GM12878 (cell line): Measurements from ENCODE around the gene PRDM8. TPM values are rescaled to one million over a fixed set of nuclear protein-coding genes. Genes with fewer than 3 reads are reported as not detected.

Source experiments
- ATAC-seq: fragments of 200-7000 bp; cut with Tn5 transposase; 3 replicates; pipeline ENCODE4 v1.9.1; 2020; ENCODE audit warnings: mild to moderate bottlenecking, moderate library complexity
- BruUV-seq: library from RNA; stranded (reverse); fragments of 400-500 nt; replicated peaks from 2 replicates; lab custom pipeline; 2021; lab: Mats Ljungman, UMichigan
- CTCF ChIA-PET: fragments of 300-600 bp; sonication (Branson Sonifier 250); formaldehyde crosslinking; extraction: SDS; loops from one replicate; lab custom pipeline; 2021; ENCODE audit warnings: inconsistent platforms; lab: Yijun Ruan, JAX
- POLR2A ChIA-PET: fragments of 350-600 bp; formaldehyde crosslinking; extraction: SDS; loops from one replicate; lab custom pipeline; 2021; ENCODE audit warnings: inconsistent platforms; lab: Charles Lee
- RAD21 ChIA-PET: fragments of 300-600 bp; sonication (Branson Sonifier 250); formaldehyde crosslinking; loops from one replicate; lab custom pipeline; 2023; ENCODE audit warnings: antibody characterized with exemption; ENCODE audit not compliant: unreplicated experiment; lab: Charles Lee
- SMC1A ChIA-PET: fragments of 300-600 bp; sonication (Branson Sonifier 250); formaldehyde crosslinking; loops from one replicate; lab custom pipeline; 2023; ENCODE audit not compliant: unreplicated experiment, uncharacterized antibody; lab: Charles Lee
- DNase-seq: peaks from one replicate; pipeline ENCODE4 v3.0.0-alpha.2; 2011; ENCODE audit warnings: low read depth, low spot score
- FAIRE-seq: peaks from 3 replicates; lab custom pipeline; 2011; peaks lifted over from hg19 to GRCh38; lab: Jason Lieb, UNC
- H2AFZ ChIP-seq: 2 replicates; pipeline ENCODE4 v1.6.0; 2011; ENCODE audit warnings: low read depth, low read length, control low read depth; ENCODE audit not compliant: control insufficient read depth
- H3K27ac ChIP-seq: 2 replicates; pipeline ENCODE4 v1.5.1; 2011; ENCODE audit warnings: control low read depth; ENCODE audit not compliant: control insufficient read depth, insufficient read depth
- H3K27me3 ChIP-seq, 2 experiments: replicated peaks in 1 of 2; 2 replicates each; pipeline versions ENCODE4 v1.6.0 to v1.6.1; 2011; ENCODE audit warnings: low read length in 1 of 2; ENCODE audit not compliant: control insufficient read depth in 2 of 2, insufficient read depth in 2 of 2
- H3K36me3 ChIP-seq, 2 experiments: 2 replicates each; pipeline ENCODE4 v1.5.1; 2011; ENCODE audit warnings: low read length in 1 of 2; ENCODE audit not compliant: control insufficient read depth in 2 of 2, insufficient read depth in 2 of 2
- H3K4me1 ChIP-seq: 2 replicates; pipeline ENCODE4 v1.6.1; 2011; ENCODE audit warnings: mild to moderate bottlenecking, low read length, moderate library complexity, mixed read lengths; ENCODE audit not compliant: control insufficient read depth, insufficient read depth
- H3K4me2 ChIP-seq: 2 replicates; pipeline ENCODE4 v1.6.0; 2011; ENCODE audit warnings: control low read depth; ENCODE audit not compliant: control insufficient read depth, insufficient read depth
- H3K4me3 ChIP-seq: fragments of 200-600 bp; sonication (generic); 2 replicates; pipeline ENCODE4 v1.5.1; 2016
- H3K79me2 ChIP-seq: 2 replicates; pipeline ENCODE4 v1.6.0; 2011; ENCODE audit warnings: low read length; ENCODE audit not compliant: control insufficient read depth, insufficient read depth
- H3K9ac ChIP-seq: 2 replicates; pipeline ENCODE4 v1.8.0; 2011; ENCODE audit warnings: low read length, control low read depth, mixed read lengths; ENCODE audit not compliant: control insufficient read depth, insufficient read depth
- H3K9me3 ChIP-seq: replicated peaks from 3 replicates; pipeline ENCODE4 v1.5.1; 2011; ENCODE audit warnings: mild to moderate bottlenecking, low read length; ENCODE audit not compliant: control insufficient read depth, insufficient read depth
- H4K20me1 ChIP-seq: 2 replicates; pipeline ENCODE4 v1.6.0; 2011; ENCODE audit not compliant: control insufficient read depth, insufficient read depth
- BRCA1 ChIP-seq: IDR thresholded peaks from 2 replicates; pipeline ENCODE4 v1.6.1; 2011; ENCODE audit warnings: low read depth, low read length, improper control_type of control experiment
- CEBPZ ChIP-seq: fragments of 150-350 bp; IDR thresholded peaks from 2 replicates; pipeline ENCODE4 v1.6.1; 2016; ENCODE audit warnings: low read depth, low read length
- CREB1 ChIP-seq: IDR thresholded peaks from 2 replicates; pipeline ENCODE4 v1.6.1; 2012; ENCODE audit warnings: low read depth, mild to moderate bottlenecking, inconsistent platforms
- E2F4 ChIP-seq: IDR thresholded peaks from 2 replicates; pipeline ENCODE4 v1.6.1; 2012; ENCODE audit warnings: low read depth, low read length, improper control_type of control experiment
- IRF5 ChIP-seq: fragments of 450-650 bp; IDR thresholded peaks from 2 replicates; pipeline ENCODE4 v1.6.1; 2017; ENCODE audit warnings: borderline replicate concordance
- MTA3 ChIP-seq: IDR thresholded peaks from 2 replicates; pipeline ENCODE4 v1.6.1; 2012; ENCODE audit warnings: low read length, inconsistent platforms, borderline replicate concordance
- NFIC ChIP-seq: IDR thresholded peaks from 2 replicates; pipeline ENCODE4 v1.6.1; 2012; ENCODE audit warnings: low read depth, mild to moderate bottlenecking, inconsistent platforms, low read length, moderate library complexity
- NR2F1 ChIP-seq: fragments of 450-650 bp; conservative IDR thresholded peaks from 2 replicates; pipeline ENCODE4 v1.6.1; 2017; ENCODE audit warnings: mild to moderate bottlenecking
- PAX8 ChIP-seq: fragments of 450-650 bp; IDR thresholded peaks from 2 replicates; pipeline ENCODE4 v1.6.1; 2017; ENCODE audit warnings: mild to moderate bottlenecking, moderate library complexity
- POLR2A ChIP-seq: IDR thresholded peaks from 2 replicates; pipeline ENCODE4 v1.6.1; 2011; ENCODE audit warnings: low read depth, mild to moderate bottlenecking, low read length
- RELB ChIP-seq: fragments of 450-650 bp; IDR thresholded peaks from 2 replicates; pipeline ENCODE4 v1.6.1; 2017; ENCODE audit warnings: low read depth, mild to moderate bottlenecking, moderate library complexity
- SP1 ChIP-seq: IDR thresholded peaks from one replicate; pipeline ENCODE4 v1.6.1; 2011; ENCODE audit warnings: low read depth, low read length
- SREBF2 ChIP-seq: IDR thresholded peaks from 2 replicates; pipeline ENCODE4 v1.6.1; 2012; ENCODE audit warnings: mild to moderate bottlenecking, low read length
- USF1 ChIP-seq: IDR thresholded peaks from 2 replicates; pipeline ENCODE4 v1.6.1; 2011; ENCODE audit warnings: borderline replicate concordance, low read depth, mild to moderate bottlenecking, moderate library complexity, mixed read lengths, low read length; ENCODE audit not compliant: insufficient read depth; ENCODE audit errors: extremely low read length
- ZNF384 ChIP-seq: IDR thresholded peaks from 2 replicates; pipeline ENCODE4 v1.6.1; 2012; ENCODE audit warnings: low read depth, mild to moderate bottlenecking, low read length, improper control_type of control experiment, borderline replicate concordance
- WGBS: methylation state at CpG from one replicate; pipeline ENCODE4 v1.1.6; 2016; ENCODE audit warnings: low lambda C conversion rate; ENCODE audit not compliant: insufficient replicate concordance, insufficient coverage; ENCODE audit errors: missing lambda C conversion rate; 5-methylcytosine and 5-hydroxymethylcytosine counted together
- in situ Hi-C: fragments of 300-500 bp; cut with MboI; formaldehyde crosslinking; loops from 9 replicates; pipeline ENCODE4 v1.14.3; 2018; ENCODE audit warnings: mixed read lengths
- intact Hi-C: fragments of 100-400 bp; cut with micrococcal nuclease; formaldehyde crosslinking; loops from one replicate; pipeline ENCODE4 v1.14.2; 2022; ENCODE audit not compliant: unreplicated experiment
- polyA plus RNA-seq, 11 experiments: library from polyadenylated mRNA; depleted of rRNA in 4 of 11; unstranded in 6 of 11; stranded (reverse) in 5 of 11; fragments of >200 nt; fragmentation: Nextera tagmentation in 4 of 11; fragmentation: Illumina TruSeq in 1 of 11; extraction: Ambion mirVana in 4 of 11; extraction: Trizol in 1 of 11; gene quantifications; 1 replicate in 1 of 11; 2 replicates in 10 of 11; pipeline versions ENCODE4 v1.2.1 to v1.2.3, GENCODE V29; 2011 to 2016; ENCODE audit warnings: inconsistent platforms in 2 of 11, missing spikeins in 2 of 11, low read depth in 1 of 11
- total RNA-seq, 4 experiments: library from RNA; depleted of rRNA in 3 of 4; stranded (reverse); fragments of >200 nt in 3 of 4; fragmentation: Illumina TruSeq in 1 of 4; extraction: Trizol in 1 of 4; gene quantifications; 2 replicates each; pipeline versions ENCODE4 v1.2.1 to v1.2.3, GENCODE V29; 2013 to 2021

Gene PRDM8
- total and polyA plus RNA-seq, 10 of the 15 experiments (the other 5 are each of a cell fraction or from before 2014, with no cell fraction given): 0.09 to 1.6 (median 0.40) TPM

GRCh38 chr4:80185787-80186548, 11.3 kb upstream of the PRDM8 start:
- Histone ChIP-seq H4K20me1 (no peaks in the 10 kb centered on the region), H3K4me1 (peaks cover 8% of the 10 kb centered on the region), H3K27ac (no peak overlapping the region), H3K4me3 (no peak overlapping the region), H3K79me2 (no peaks in the 10 kb centered on the region), H2AFZ (no peak overlapping the region), H3K27me3 (peaks cover 8 to 10% of the 10 kb centered on the region in 2 experiments), H3K9me3 (no peaks in the 10 kb centered on the region), H3K36me3 (no peaks in the 10 kb centered on the region), H3K4me2 (peak overlapping the region; percentile 88; the same call in 1 of the 2 replicates), H3K9ac (no peak overlapping the region)
- SMC1A ChIA-PET: interaction anchor here (0.8 to 6.0 kb wide), 11 partner anchors 13 to 274 kb away, joined by 3 to 55 read pairs (median 3); no protein-coding TSS in a partner anchor
- WGBS: 39% methylated on average over 20 of the region's 23 CpGs
- RAD21 ChIA-PET: interaction anchor here (1.0 to 2.6 kb wide), 6 partner anchors 10 to 60 kb away, joined by 3 to 15 read pairs (median 3); no protein-coding TSS in a partner anchor
- intact Hi-C loops: loop anchor here (2.0 kb wide), 1 partner anchor 113 kb away; the partner anchor contains the start of gene ANTXR2
- BruUV-seq: no TSS peak
- ATAC-seq (no peak), FAIRE-seq (no peak), DNase-seq (no peak)
- CTCF ChIA-PET: interaction anchor here (1.2 to 4.9 kb wide), 11 partner anchors 9 to 1233 kb away, joined by 3 to 63 read pairs (median 6); no protein-coding TSS in a partner anchor
- in situ Hi-C loops: no loop called here
- POLR2A ChIA-PET: interaction anchor here (1.2 kb wide), 1 partner anchor 128 kb away, joined by 3 read pairs; no protein-coding TSS in a partner anchor
- TF ChIP-seq PAX8 (no peak), SREBF2 (no peak), CREB1 (no peak), NFIC (no peak), POLR2A (no peak), SP1 (no peak), CEBPZ (no peak), MTA3 (no peak), E2F4 (no peak), BRCA1 (no peak), IRF5 (no peak), RELB (no peak), NR2F1 (no peak), USF1 (no peak), ZNF384 (no peak)
